Astrocyte (in vitro differentiated cells and primary cell): ENCODE measurements around the gene TRPC4AP.

Experiments
- EZH2 ChIP-seq: IDR thresholded peaks from 2 replicates; pipeline ENCODE4 v1.6.1; 2012; ENCODE audit warnings: mild to moderate bottlenecking, low read length, inconsistent platforms; ENCODE audit not compliant: insufficient read depth
- TF ChIP-seq, protein P1 (sequence below): IDR thresholded peaks from 2 replicates; pipeline ENCODE4 v1.5.1; 2011; ENCODE audit warnings: low read depth, mild to moderate bottlenecking, inconsistent platforms, low read length, moderate library complexity; ENCODE audit not compliant: insufficient read depth

DNA sequence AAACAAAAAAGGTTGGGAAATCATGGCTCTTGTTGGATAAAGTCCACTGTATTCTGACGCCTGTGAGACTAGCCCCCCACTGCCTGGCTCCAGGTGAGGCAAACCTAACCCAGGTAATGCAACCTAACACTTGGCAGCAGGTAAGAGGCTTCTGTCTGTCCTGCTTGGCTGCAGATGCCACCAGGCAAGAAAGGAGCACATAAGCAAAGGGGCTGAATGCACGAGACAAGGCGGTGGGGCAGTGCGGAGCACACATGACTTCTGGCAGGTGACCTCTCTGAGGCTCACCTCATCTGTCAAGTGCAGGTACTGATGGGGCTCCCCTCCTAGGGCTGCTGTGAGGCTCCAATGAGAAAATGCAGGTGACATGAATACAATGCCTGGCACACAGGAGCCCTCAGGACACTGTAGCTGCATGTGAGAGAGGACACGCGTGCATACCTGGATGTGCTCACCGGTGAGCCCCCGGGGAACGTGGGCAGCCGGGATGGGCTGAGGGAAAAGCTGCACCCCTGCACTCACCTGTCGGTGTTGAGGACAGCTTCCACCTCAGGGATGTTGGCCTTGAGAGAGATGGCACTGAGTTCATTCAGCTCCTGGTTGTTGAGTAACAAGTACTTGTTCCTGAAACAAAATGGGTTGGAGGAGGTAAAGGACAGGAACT lies 82.8 kb downstream of the TRPC4AP start:
- TF ChIP-seq EZH2, result no peak
- TF ChIP-seq, protein P1, sequence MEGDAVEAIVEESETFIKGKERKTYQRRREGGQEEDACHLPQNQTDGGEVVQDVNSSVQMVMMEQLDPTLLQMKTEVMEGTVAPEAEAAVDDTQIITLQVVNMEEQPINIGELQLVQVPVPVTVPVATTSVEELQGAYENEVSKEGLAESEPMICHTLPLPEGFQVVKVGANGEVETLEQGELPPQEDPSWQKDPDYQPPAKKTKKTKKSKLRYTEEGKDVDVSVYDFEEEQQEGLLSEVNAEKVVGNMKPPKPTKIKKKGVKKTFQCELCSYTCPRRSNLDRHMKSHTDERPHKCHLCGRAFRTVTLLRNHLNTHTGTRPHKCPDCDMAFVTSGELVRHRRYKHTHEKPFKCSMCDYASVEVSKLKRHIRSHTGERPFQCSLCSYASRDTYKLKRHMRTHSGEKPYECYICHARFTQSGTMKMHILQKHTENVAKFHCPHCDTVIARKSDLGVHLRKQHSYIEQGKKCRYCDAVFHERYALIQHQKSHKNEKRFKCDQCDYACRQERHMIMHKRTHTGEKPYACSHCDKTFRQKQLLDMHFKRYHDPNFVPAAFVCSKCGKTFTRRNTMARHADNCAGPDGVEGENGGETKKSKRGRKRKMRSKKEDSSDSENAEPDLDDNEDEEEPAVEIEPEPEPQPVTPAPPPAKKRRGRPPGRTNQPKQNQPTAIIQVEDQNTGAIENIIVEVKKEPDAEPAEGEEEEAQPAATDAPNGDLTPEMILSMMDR, result no peak
